Measurements from ENCODE around the gene NRARP. TPM values are rescaled to one million over a fixed set of nuclear protein-coding genes. Genes with fewer than 3 reads are reported as not detected.

Gene NRARP
- total and polyA plus RNA-seq, 2 of the 13 experiments (the other 11 are each of a cell fraction or from before 2014, with no cell fraction given): 0.22 to 0.46 TPM

GRCh38 chr9:137269231-137269772 is 32.8 kb downstream of the NRARP start:
- no peak for TF ChIP-seq SMC3 (IDR thresholded peaks at IDR 0.05; ENCODE audit: low read length)
- TF ChIP-seq ZNF562 (CRISPR knock-in tag; IDR thresholded peaks at IDR 0.05; ENCODE audit: borderline replicate concordance): no peak
- no peak for TF ChIP-seq HOXD1 (CRISPR knock-in tag; IDR thresholded peaks at IDR 0.05)
- TF ChIP-seq RNF2 (conservative IDR thresholded peaks at IDR 0.05; ENCODE audit: low read depth): no peak
- TF ChIP-seq HOXA5 (CRISPR knock-in tag; IDR thresholded peaks at IDR 0.05): no peak
- no peak for TF ChIP-seq BATF2 (CRISPR knock-in tag; IDR thresholded peaks at IDR 0.05)
- TF ChIP-seq SMARCC2 (IDR thresholded peaks at IDR 0.05): no peak
- TF ChIP-seq ZNF589 (CRISPR knock-in tag; conservative IDR thresholded peaks at IDR 0.05): no peak
- no peak for TF ChIP-seq CERS6 (CRISPR knock-in tag; IDR thresholded peaks at IDR 0.05)
- no peak for TF ChIP-seq DNMT1 (CRISPR knock-in tag; IDR thresholded peaks at IDR 0.05)
- no peak for TF ChIP-seq TRIM22 (IDR thresholded peaks at IDR 0.05)
- no peak for TF ChIP-seq NFATC3 (CRISPR knock-in tag; IDR thresholded peaks at IDR 0.05)
- TF ChIP-seq ZBTB20 (CRISPR knock-in tag; IDR thresholded peaks at IDR 0.05; ENCODE audit: borderline replicate concordance, low read depth): no peak
- Histone ChIP-seq H3K4me1 (ENCODE audit: insufficient read depth, low read length) (peaks cover 19% of the 10 kb centered on the region), H3K9ac (ENCODE audit: insufficient read depth, low read depth, low read length) (no peak overlapping the region), H2AFZ (ENCODE audit: low read length) (no peak overlapping the region), H3K9me3 (ENCODE audit: low read length) (no peaks in the 10 kb centered on the region), H3K27me3 (ENCODE audit: control insufficient read depth in 1 of 2, insufficient read depth in 2 of 2, low read length in 2 of 2) (no peaks in the 10 kb centered on the region), H3K4me3 (replicated peaks in 1 of 3; ENCODE audit: insufficient read depth in 1 of 3, low read depth in 2 of 3, low read length in 3 of 3) (no peak overlapping the region), H4K20me1 (ENCODE audit: insufficient read depth, low read length) (no peaks in the 10 kb centered on the region; the same call in 1 of the 2 replicates), H3K36me3 (replicated peaks in 1 of 2; ENCODE audit: control insufficient read depth in 1 of 2, insufficient read depth in 2 of 2, low read length in 2 of 2) (peaks cover 20 to 39% of the 10 kb centered on the region in 2 experiments; a peak in 4 of 5 replicates), H3K79me2 (ENCODE audit: insufficient read depth, low read length) (no peaks in the 10 kb centered on the region), H3K27ac (ENCODE audit: extremely low read length, insufficient read depth, low read length) (peak overlapping the region; percentile 63), H3K4me2 (ENCODE audit: low read depth, low read length) (no peak overlapping the region)
- ATAC-seq (no peak), FAIRE-seq (no peak), DNase-seq (ENCODE audit: low spot score) (no peak)
- no TSS peak for BruUV-seq (replicated peaks)
- in situ Hi-C loops (cut with HindIII; ENCODE audit: extremely low pct_ligation_motif_present, low pct_unique_long_range_greater_than_20kb): no loop called here
- ChIA-PET POLR2A (interaction anchor here (1.1 to 3.4 kb wide), 3 partner anchors 8 to 29 kb away, joined by 3 to 11 read pairs (median 11); partner anchors contain the start of genes TOR4A and TUBB4B), CTCF (ENCODE audit: low intra/inter-chr PET ratio, low total read pairs) (no interaction called here)
- 99% methylated on average over 16 of the region's 17 CpGs for WGBS (ENCODE audit: low lambda C conversion rate)
- intact Hi-C loops (cut with micrococcal nuclease; ENCODE audit: unreplicated experiment): no loop called here
